Cardiac atrium fibroblast (primary cell): ENCODE data around the gene PAX8. TPM values are rescaled to one million over a fixed set of nuclear protein-coding genes. Genes with fewer than 3 reads are reported as not detected.

ENCODE experiments used
- total RNA-seq: library from RNA; depleted of rRNA; stranded (reverse); fragments of >200 nt; gene quantifications from 2 replicates; pipeline ENCODE4 v1.2.3, GENCODE V29; 2015

Gene PAX8
- under 0.01 TPM in 1 of 2 replicates, not detected in the other for total RNA-seq

DNA sequence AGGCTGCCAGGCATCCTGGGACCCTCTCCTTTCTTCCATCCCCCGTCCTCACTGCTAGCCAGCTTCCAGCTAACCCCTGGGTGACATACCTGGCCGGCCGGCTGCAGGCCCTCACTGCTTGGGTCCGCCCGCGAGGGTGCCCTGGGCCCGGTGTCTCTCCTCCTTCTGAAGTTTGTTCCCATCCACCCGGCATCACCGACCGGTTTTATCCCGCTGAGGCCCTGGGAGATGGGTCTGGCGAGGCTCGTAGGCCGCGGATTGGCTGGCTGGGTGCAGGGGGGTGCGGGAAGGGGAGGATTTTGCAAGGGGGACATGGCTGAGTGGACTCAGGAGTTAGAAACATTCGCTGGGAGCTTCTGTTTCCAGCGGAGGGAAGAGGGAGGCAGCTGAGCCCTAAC is at the start of gene PAX8:
Gene PAX8 (minus strand): TSS at position 180 of the 398 bp plus-strand sequence. CDS start 527 bp downstream, outside the sequence.

DNA sequence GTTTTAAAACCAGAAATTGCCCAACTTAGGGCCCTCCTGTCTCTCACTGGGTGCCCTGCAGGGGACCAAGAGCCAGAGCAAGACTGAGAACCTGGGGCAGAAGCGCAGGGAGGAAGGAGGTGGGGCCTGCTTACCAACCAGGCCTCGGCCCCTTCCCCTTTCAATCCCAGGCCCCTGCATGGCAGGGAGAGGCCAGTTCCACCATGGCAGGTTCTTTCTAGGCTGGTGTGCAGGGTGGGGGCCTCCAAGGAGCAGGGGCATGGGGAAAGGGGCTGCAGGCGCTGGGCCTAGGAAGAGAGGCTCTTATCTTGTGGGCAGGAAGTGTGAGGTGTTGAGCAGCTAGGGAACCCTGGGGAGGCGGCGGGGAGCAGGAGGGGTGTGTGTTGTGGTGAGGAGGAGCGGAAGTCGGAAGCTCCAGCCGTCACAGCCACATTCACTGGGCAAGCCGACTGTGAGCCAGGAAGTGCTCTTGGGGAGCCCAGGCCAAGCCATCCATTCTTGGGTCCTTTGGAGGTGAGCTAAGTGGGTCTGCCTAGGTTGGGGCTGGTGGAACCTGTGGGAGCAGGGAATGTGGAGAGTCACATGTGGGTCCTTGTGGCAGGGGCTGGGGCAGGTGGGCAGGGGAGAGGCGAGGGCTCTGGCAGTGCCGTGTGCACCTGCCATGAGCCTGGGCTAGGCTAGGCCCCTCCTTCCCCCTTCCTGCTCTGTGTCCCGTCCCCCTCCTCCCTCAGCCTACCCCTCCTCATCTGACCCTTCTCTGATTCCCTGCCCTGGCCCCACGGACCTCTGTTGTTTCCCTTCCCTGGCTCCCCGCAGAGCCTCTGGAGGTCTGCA is 105.0 kb downstream of the PAX8 start, which contains the start of gene PSD4:
Gene PSD4 (plus strand): TSS at position 430 of the 834 bp plus-strand sequence. CDS start 8,486 bp downstream, outside the sequence.

Other genes starting within 250 kb of the PAX8 start
- not detected in 2 replicates for gene IL36B, start 226.1 kb downstream of the PAX8 start, total RNA-seq
- gene IL36RN, start 219.7 kb downstream of the PAX8 start, total RNA-seq = not detected in 2 replicates
- gene IL1F10, start 211.0 kb downstream of the PAX8 start, total RNA-seq = not detected in 2 replicates
- not detected in 2 replicates for gene IL1RN, start 151.3 kb downstream of the PAX8 start, total RNA-seq
- 0.16 and 0.18 TPM in 2 replicates for gene PSD4, start 105.0 kb downstream of the PAX8 start, total RNA-seq
- gene ZNG1B, start 158.8 kb upstream of the PAX8 start, total RNA-seq = 23.6 and 24.9 TPM in 2 replicates
- 0.16 TPM in 1 of 2 replicates, not detected in the other for gene FOXD4L1, start 219.7 kb upstream of the PAX8 start, total RNA-seq